GM13977 (cell line): Measurements from ENCODE around the gene ST7.
A peak's percentile ranks its signal among the peaks of the same experiment; 100 is the strongest.

Experiments
- DNase-seq: peaks from one replicate; pipeline ENCODE4 v3.0.0; 2012; ENCODE audit warnings: low spot score
- CTCF ChIP-seq: IDR thresholded peaks from 2 replicates; pipeline ENCODE4 v1.5.1; 2012; ENCODE audit warnings: mild to moderate bottlenecking, control low read depth; ENCODE audit not compliant: insufficient read depth; ENCODE audit errors: extremely low read depth, missing control alignments
- in situ Hi-C: fragments of 300-500 bp; cut with MboI; formaldehyde crosslinking; loops from one replicate; pipeline ENCODE4 v1.12.0; 2022; ENCODE audit warnings: low sequenced_read_pairs, low pct_unique_long_range_greater_than_20kb, mixed read lengths, inconsistent platforms; ENCODE audit not compliant: unreplicated experiment

ST7 gene

GRCh38 chr7:117122536-117122935, 169.2 kb downstream of the ST7 start:
- in situ Hi-C loops: loop anchor here (10.0 kb wide), 1 partner anchor 188 kb away; no protein-coding TSS in a partner anchor
- no peak for DNase-seq
- no peak for TF ChIP-seq CTCF

DNA sequence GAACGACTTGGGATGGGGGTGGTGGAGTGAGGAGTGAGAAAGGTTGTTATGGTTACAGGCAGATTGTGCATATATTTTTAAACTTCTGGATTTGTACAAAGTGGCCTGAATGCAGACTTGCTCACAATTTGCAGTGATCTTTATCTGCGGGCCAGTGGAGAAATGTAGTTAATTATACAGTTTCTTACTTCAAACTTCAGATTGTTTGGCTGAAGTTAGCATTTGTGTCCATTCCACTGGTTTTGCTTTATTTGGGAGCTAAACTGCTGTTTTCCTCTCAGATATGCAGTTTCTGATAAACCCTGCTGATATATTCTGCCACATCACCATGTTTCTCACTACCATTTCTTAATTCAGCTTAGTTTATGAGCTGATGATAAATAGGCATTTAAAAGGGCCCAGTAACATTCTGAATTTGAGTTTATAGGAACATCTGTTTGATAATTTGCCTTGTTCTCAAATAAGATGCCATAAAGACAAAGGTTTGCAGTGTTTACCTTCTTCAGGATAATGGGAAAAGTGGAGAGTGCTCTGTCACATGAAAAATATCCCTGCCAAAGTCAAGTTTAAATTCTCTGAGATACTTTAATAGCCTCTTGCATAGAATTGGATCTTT, 170.1 kb downstream of the ST7 start:
- no peak for TF ChIP-seq CTCF
- no peak for DNase-seq
- in situ Hi-C loops: loop anchor here (10.0 kb wide), 1 partner anchor 189 kb away; no protein-coding TSS in a partner anchor

GRCh38 chr7:117124591-117125220, 171.4 kb downstream of the ST7 start:
- DNase-seq: peak; percentile 8
- in situ Hi-C loops: loop anchor here (10.0 kb wide), 1 partner anchor 190 kb away; no protein-coding TSS in a partner anchor
- TF ChIP-seq CTCF: no peak

GRCh38 chr7:117126676-117127075, 173.4 kb downstream of the ST7 start:
- DNase-seq: no peak
- in situ Hi-C loops: loop anchor here (10.0 kb wide), 1 partner anchor 192 kb away; no protein-coding TSS in a partner anchor
- no peak for TF ChIP-seq CTCF

DNA sequence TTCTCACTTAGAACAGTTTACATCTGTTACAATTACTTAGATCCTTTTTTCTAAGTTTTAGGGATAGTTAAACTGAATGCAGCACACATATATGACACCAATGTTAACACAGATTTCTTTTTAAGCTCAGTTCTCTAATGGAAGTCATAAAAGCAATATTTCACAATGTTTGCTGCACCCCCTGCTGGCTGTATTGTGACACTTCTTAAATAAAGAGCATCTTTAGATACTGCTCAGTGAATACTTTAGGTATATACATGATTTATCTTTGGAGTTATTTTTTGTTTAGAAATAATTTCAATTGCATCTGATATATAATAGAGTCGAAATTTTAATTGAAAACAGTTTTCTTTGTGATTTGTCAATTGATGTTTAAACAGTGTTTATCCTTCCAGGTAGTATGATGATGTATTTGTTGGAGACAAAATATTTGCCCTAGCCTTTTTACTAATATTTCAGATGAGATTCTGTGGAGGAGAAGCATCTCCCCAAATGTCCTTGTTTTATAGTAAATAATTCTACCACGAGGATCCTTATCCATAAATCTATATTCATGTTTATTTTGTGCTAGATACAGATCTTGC, 174.4 kb downstream of the ST7 start:
- in situ Hi-C loops: loop anchor here (10.0 kb wide), 1 partner anchor 193 kb away; no protein-coding TSS in a partner anchor
- peak; percentile 62 for TF ChIP-seq CTCF
- DNase-seq: no peak

GRCh38 chr7:117129521-117129955, 176.2 kb downstream of the ST7 start:
- in situ Hi-C loops: loop anchor here (10.0 kb wide), 1 partner anchor 195 kb away; no protein-coding TSS in a partner anchor
- no peak for DNase-seq
- TF ChIP-seq CTCF: no peak
